Measurements from ENCODE around the gene VSIG8. TPM values are rescaled to one million over a fixed set of nuclear protein-coding genes. Genes with fewer than 3 reads are reported as not detected.
"Not testable (repeated sequence)": the region's sequence is repeated elsewhere in the genome, so short reads cannot be mapped to it uniquely, and the experiment has no call there.

The VSIG8 gene, protein sequence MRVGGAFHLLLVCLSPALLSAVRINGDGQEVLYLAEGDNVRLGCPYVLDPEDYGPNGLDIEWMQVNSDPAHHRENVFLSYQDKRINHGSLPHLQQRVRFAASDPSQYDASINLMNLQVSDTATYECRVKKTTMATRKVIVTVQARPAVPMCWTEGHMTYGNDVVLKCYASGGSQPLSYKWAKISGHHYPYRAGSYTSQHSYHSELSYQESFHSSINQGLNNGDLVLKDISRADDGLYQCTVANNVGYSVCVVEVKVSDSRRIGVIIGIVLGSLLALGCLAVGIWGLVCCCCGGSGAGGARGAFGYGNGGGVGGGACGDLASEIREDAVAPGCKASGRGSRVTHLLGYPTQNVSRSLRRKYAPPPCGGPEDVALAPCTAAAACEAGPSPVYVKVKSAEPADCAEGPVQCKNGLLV
- total RNA-seq (1 to 10 TPM in 1 of 5 donors, not detected in 4; 2.5 TPM), polyA plus RNA-seq (under 1 TPM in 1 of 3 donors, not detected in 2; 0.30 TPM)
- long read RNA-seq, donor 1, result 0 reads
- long read RNA-seq, donor 2, result 0 reads
- long read RNA-seq, donor 3, result 0 reads
- long read RNA-seq, donor 4, result 0 reads
- long read RNA-seq, donor 5, result 0 reads
- long read RNA-seq, donor 6, result 0 reads
- long read RNA-seq, donor 7, result 0 reads
- long read RNA-seq, donor 8, result 0 reads
- long read RNA-seq, donor 9, result 0 reads
- long read RNA-seq, donor 10, result 0 reads

DNA sequence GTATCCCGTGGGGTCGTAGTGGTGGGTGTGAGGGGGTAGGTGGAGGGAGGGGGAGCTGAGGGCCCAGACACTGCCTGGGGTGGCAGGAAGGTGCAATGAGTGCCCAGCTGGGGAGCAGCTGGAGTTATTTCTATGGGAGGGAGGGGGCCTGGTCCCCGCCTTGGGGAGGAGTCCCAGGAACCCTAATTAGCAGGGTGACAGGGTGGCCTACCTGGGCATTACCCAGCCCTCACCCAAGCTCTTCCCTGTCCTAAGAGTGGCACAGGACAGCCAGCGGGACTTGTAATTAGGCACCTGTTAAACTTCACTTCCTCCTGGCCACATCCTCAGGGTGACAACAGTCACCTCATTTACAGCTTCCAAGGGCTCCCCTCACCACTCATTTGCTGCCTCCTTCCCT is at the start of gene VSIG8:
TSS of gene VSIG8 (minus strand) at position 101 of the 400 bp plus-strand sequence. CDS start 136 bp downstream, outside the sequence.
- no peak for DNase-seq
- H3K27me3 ChIP-seq, result no peaks in the 10 kb centered on the region
- peaks cover 0 to 22% (median 8%) of the 10 kb centered on the region in 4 donors for H3K4me1 ChIP-seq
- H3K27ac ChIP-seq, result no peak within 1 kb of the TSS
- H3K36me3 ChIP-seq, result peaks cover 0 to 4% (median 0%) of the 10 kb centered on the region in 4 donors
- H3K4me3 ChIP-seq, result no peak within 1 kb of the TSS
- 72 to 91% (median 81%) methylated on average over 2 to 4 of the region's 4 CpGs for WGBS, 5 donors
- intact Hi-C loops (cut with DNase I; ENCODE audit: low total_unique reads), result no loop called here
- no peak for TF ChIP-seq EP300 (IDR thresholded peaks at IDR 0.05)
- no peak for TF ChIP-seq POLR2AphosphoS5 (IDR thresholded peaks at IDR 0.05)
- no peak for TF ChIP-seq POLR2A (IDR thresholded peaks at IDR 0.05)
- TF ChIP-seq CTCF (IDR thresholded peaks at IDR 0.05), result no peak
- H3K9me3 ChIP-seq, result no peaks in the 10 kb centered on the region

- WGBS, 5 donors, result 41 to 68% (median 50%) methylated on average over 4 to 6 of the region's 6 CpGs
- no peak for TF ChIP-seq POLR2AphosphoS5 (IDR thresholded peaks at IDR 0.05)
- no peak for TF ChIP-seq POLR2A (IDR thresholded peaks at IDR 0.05)
- Histone ChIP-seq H3K36me3 (peaks cover 0 to 7% (median 0%) of the 10 kb centered on the region in 4 donors), H3K27me3 (no peaks in the 10 kb centered on the region), H3K4me3 (no peak overlapping the region), H3K9me3 (no peaks in the 10 kb centered on the region), H3K27ac (peak overlapping the region; percentile 75 to 99 (median 77)), H3K4me1 (peaks cover 51 to 85% (median 60%) of the 10 kb centered on the region in 4 donors)
- intact Hi-C loops (cut with DNase I; ENCODE audit: low total_unique reads), result no loop called here
- no peak for DNase-seq
Observed at GRCh38 chr1:159911326-159912070, 49.0 kb upstream of the VSIG8 start.

DNA sequence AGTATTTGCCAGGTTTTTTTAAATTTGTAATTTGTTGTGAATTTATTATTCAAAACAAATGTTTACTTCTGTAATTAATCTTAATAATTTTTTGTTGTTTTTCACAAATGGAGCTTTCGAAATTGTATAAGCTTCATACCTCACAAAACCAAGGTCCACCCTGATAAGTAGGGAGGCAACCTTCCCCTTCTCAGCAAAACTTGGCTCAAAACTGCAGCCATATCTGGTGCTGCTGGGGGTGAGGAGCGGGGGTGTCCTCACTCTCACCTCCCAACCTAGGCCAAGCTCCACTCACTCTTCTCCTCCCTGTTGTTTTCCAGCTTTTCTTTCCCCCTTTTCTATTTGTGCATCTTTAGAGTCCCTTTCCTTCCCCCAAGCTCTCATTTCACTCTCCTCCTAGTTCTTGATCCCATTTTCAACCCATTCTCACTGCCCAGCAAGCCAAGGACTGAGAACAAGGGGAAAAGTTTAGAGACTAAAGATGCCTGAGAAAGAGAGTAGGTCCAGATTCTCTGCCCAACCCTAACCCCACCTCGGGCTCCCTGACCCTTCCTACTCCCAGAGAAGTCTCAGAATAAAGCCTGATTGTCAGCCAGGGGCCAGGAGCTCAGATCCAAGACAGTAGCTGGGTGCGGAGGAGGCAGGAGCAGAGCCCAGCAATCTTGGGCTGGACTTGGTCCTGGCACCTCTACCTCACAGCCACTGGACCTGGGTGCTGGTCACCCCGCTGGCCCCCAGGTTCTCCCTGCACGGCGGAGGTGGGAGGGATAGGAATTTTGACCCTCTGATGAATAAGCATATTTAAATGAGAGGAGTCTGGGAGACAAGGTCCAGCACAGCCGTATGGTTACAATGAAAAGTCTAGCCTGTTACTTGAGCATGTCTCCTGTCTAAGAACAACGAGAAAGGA is 45.8 kb upstream of the VSIG8 start:
- H3K36me3 ChIP-seq, result no peaks in the 10 kb centered on the region
- WGBS, 5 donors, result 62 to 67% (median 63%) methylated on average over 8 to 9 of the region's 9 CpGs
- intact Hi-C loops (cut with DNase I; ENCODE audit: low total_unique reads), result no loop called here
- no peak overlapping the region for H3K4me3 ChIP-seq
- no peak for TF ChIP-seq POLR2A (IDR thresholded peaks at IDR 0.05)
- no peak for TF ChIP-seq CTCF (IDR thresholded peaks at IDR 0.05)
- no peak for TF ChIP-seq EP300 (IDR thresholded peaks at IDR 0.05)
- no peak for TF ChIP-seq POLR2AphosphoS5 (IDR thresholded peaks at IDR 0.05)
- H3K27me3 ChIP-seq, result no peaks in the 10 kb centered on the region
- no peaks in the 10 kb centered on the region for H3K9me3 ChIP-seq
- peak overlapping the region in 4 of 5 donors; percentile 67 to 99 (median 82) for H3K27ac ChIP-seq
- DNase-seq, result no peak
- H3K4me1 ChIP-seq, result peaks cover 33 to 53% (median 38%) of the 10 kb centered on the region in 4 donors

- no peaks in the 10 kb centered on the region for H3K9me3 ChIP-seq
- H3K4me1 ChIP-seq, result peaks cover 24 to 40% (median 28%) of the 10 kb centered on the region in 4 donors
- no peak for TF ChIP-seq EP300 (IDR thresholded peaks at IDR 0.05)
- TF ChIP-seq POLR2A (IDR thresholded peaks at IDR 0.05), result no peak
- TF ChIP-seq POLR2AphosphoS5 (IDR thresholded peaks at IDR 0.05), result no peak
- TF ChIP-seq CTCF (IDR thresholded peaks at IDR 0.05), result no peak
- intact Hi-C loops (cut with DNase I; ENCODE audit: low total_unique reads), result no loop called here
- H3K27ac ChIP-seq, result peak overlapping the region in 1 of 5 donors; percentile 3
- no peak overlapping the region for H3K4me3 ChIP-seq
- H3K27me3 ChIP-seq, result no peaks in the 10 kb centered on the region
- WGBS, 5 donors, result 30 to 57% (median 47%) methylated on average over 1 of the region's 1 CpG
- DNase-seq, result no peak
- H3K36me3 ChIP-seq, result no peaks in the 10 kb centered on the region
Observed at GRCh38 chr1:159906960-159907359, 44.5 kb upstream of the VSIG8 start.

DNA sequence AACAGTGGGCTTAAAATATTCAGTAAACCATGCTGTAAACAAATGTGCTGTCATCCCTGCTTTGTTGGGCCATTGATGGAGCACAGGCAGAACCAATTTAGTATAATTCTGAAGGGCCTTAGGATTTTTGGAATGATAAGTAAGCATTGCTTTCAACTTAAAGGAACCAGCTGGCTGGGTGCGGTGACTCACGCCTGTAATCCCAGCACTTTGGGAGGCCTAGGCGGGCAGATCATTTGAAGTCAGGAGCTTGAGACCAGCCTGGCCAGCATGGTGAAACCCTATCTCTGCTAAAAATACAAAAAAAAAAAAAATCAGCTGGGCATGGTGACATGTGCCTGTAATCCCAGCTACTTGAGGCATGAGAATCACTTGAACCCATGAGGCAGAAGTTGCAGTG is 41.6 kb upstream of the VSIG8 start:
- intact Hi-C loops (cut with DNase I; ENCODE audit: low total_unique reads); H3K4me3 ChIP-seq; H3K9me3 ChIP-seq; DNase-seq; H3K36me3 ChIP-seq; H3K27me3 ChIP-seq; H3K27ac ChIP-seq: not testable (repeated sequence)
- 64 to 86% (median 74%) methylated on average over 3 of the region's 3 CpGs for WGBS, 5 donors
- H3K4me1 ChIP-seq, result peaks cover 16 to 33% (median 19%) of the 10 kb centered on the region in 4 donors
